GM23248 (cell line): ENCODE results near the gene PAK2.

Source experiments
- EZH2 ChIP-seq: fragments of 200-600 bp; sonication (generic); IDR thresholded peaks from 2 replicates; pipeline ENCODE4 v1.6.1; 2018; ENCODE audit warnings: antibody characterized with exemption, mild to moderate bottlenecking; ENCODE audit not compliant: insufficient read depth, poor library complexity, severe bottlenecking
- EZH2phosphoT487 ChIP-seq: fragments of 200-600 bp; sonication (generic); IDR thresholded peaks from 2 replicates; pipeline ENCODE4 v1.6.1; 2018; ENCODE audit warnings: antibody characterized with exemption, moderate library complexity, mild to moderate bottlenecking, low read depth; ENCODE audit not compliant: insufficient read depth

- TF ChIP-seq EZH2phosphoT487 (no peak), EZH2 (no peak)
These were observed 103.1 kb downstream of the PAK2 start for GRCh38 chr3:196842567-196843434.
